HEK293 (cell line): ENCODE results near the gene CELSR1.

ENCODE experiments used
- YY1 ChIP-seq: fragments of 450-650 bp; formaldehyde crosslinking; IDR thresholded peaks from 2 replicates; pipeline ENCODE4 v1.5.1; 2018; ENCODE audit warnings: missing biosample characterization, missing genetic modification characterization
- ZNF530 ChIP-seq: fragments of 450-650 bp; formaldehyde crosslinking; IDR thresholded peaks from 2 replicates; pipeline ENCODE4 v1.5.1; 2016; ENCODE audit warnings: low read depth, missing biosample characterization, missing genetic modification characterization
- ZNF610 ChIP-seq: fragments of 450-650 bp; formaldehyde crosslinking; IDR thresholded peaks from 2 replicates; pipeline ENCODE4 v1.5.1; 2016; ENCODE audit warnings: missing biosample characterization, missing genetic modification characterization, borderline replicate concordance
- ZNF768 ChIP-seq: fragments of 450-650 bp; formaldehyde crosslinking; IDR thresholded peaks from 2 replicates; pipeline ENCODE4 v1.5.1; 2018; ENCODE audit warnings: missing biosample characterization, mild to moderate bottlenecking, missing genetic modification characterization
- TF ChIP-seq, protein P1 (sequence below): fragments of 450-650 bp; formaldehyde crosslinking; IDR thresholded peaks from 2 replicates; pipeline ENCODE4 v1.5.1; 2016; ENCODE audit warnings: missing biosample characterization, missing genetic modification characterization
- TF ChIP-seq, protein P2 (sequence below): IDR thresholded peaks from 2 replicates; pipeline ENCODE4 v1.6.1; 2011; ENCODE audit warnings: mild to moderate bottlenecking, low read depth, low read length, borderline replicate concordance
- TF ChIP-seq, protein P3 (sequence below): fragments of 450-650 bp; formaldehyde crosslinking; IDR thresholded peaks from 2 replicates; pipeline ENCODE4 v1.5.1; 2016; ENCODE audit warnings: missing biosample characterization, missing genetic modification characterization

DNA sequence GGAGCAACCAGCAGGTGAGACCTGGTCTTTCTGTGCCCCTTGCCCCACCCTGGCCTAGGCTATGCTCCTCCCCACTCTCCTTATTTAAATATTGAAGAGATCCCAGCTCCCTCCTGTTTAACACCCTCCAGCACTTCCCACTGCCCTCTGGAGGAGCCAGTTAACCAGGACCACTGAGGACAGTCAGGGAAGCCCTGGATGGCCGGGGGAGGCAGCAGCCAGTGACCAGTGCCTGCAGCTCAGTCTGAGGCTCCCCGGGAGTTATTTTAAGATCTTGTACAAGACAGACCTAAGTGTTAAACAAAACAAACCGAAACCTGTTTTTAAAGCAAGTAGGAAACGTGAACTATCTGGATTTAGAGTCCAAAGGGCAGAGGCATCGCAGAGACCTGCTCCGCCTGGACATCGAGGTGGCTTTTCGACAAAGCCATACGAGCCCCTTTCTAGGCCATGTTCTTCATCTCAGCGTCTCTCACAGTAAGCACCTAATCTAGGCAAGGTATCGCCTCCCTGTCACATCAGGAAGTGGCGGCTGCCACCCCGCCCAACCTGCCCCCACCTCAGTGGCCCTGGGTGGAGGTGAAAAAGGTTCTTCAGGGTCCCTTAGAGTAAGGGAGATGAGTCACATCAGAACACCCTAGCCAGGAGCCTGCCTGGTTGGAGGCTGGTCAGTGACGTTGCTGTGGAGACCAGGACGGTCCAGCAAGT, 166.7 kb downstream of the CELSR1 start:
- no peak for TF ChIP-seq ZNF768 (tag by site-specific recombination)
- no peak for TF ChIP-seq ZNF610 (tag by site-specific recombination)
- TF ChIP-seq YY1 (tag by site-specific recombination): no peak
- TF ChIP-seq, protein P1, sequence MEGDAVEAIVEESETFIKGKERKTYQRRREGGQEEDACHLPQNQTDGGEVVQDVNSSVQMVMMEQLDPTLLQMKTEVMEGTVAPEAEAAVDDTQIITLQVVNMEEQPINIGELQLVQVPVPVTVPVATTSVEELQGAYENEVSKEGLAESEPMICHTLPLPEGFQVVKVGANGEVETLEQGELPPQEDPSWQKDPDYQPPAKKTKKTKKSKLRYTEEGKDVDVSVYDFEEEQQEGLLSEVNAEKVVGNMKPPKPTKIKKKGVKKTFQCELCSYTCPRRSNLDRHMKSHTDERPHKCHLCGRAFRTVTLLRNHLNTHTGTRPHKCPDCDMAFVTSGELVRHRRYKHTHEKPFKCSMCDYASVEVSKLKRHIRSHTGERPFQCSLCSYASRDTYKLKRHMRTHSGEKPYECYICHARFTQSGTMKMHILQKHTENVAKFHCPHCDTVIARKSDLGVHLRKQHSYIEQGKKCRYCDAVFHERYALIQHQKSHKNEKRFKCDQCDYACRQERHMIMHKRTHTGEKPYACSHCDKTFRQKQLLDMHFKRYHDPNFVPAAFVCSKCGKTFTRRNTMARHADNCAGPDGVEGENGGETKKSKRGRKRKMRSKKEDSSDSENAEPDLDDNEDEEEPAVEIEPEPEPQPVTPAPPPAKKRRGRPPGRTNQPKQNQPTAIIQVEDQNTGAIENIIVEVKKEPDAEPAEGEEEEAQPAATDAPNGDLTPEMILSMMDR (tag by site-specific recombination): no peak
- no peak for TF ChIP-seq ZNF530 (tag by site-specific recombination)
- TF ChIP-seq, protein P2, sequence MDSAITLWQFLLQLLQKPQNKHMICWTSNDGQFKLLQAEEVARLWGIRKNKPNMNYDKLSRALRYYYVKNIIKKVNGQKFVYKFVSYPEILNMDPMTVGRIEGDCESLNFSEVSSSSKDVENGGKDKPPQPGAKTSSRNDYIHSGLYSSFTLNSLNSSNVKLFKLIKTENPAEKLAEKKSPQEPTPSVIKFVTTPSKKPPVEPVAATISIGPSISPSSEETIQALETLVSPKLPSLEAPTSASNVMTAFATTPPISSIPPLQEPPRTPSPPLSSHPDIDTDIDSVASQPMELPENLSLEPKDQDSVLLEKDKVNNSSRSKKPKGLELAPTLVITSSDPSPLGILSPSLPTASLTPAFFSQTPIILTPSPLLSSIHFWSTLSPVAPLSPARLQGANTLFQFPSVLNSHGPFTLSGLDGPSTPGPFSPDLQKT: no peak
- TF ChIP-seq, protein P3, sequence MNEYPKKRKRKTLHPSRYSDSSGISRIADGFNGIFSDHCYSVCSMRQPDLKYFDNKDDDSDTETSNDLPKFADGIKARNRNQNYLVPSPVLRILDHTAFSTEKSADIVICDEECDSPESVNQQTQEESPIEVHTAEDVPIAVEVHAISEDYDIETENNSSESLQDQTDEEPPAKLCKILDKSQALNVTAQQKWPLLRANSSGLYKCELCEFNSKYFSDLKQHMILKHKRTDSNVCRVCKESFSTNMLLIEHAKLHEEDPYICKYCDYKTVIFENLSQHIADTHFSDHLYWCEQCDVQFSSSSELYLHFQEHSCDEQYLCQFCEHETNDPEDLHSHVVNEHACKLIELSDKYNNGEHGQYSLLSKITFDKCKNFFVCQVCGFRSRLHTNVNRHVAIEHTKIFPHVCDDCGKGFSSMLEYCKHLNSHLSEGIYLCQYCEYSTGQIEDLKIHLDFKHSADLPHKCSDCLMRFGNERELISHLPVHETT: no peak
